Calu3 (cell line): Measurements from ENCODE around the gene IFITM5. TPM values are rescaled to one million over a fixed set of nuclear protein-coding genes. Genes with fewer than 3 reads are reported as not detected.

ENCODE experiments used
- BruUV-seq: library from RNA; stranded (reverse); fragments of 400-500 nt; replicated peaks from 2 replicates; lab custom pipeline; 2021; lab: Mats Ljungman, UMichigan
- CTCF ChIA-PET: fragments of 300-600 bp; sonication (Branson Sonifier 250); formaldehyde crosslinking; loops from one replicate; lab custom pipeline; 2022; ENCODE audit warnings: antibody characterized with exemption; lab: Charles Lee
- DNase-seq: peaks from one replicate; pipeline ENCODE4 v3.0.0; 2022
- H3K27ac Mint-ChIP-seq: one replicate; pipeline ENCODE4 v1.8.0; 2022; ENCODE audit warnings: mixed read lengths; ENCODE audit not compliant: unreplicated experiment
- H3K27me3 Mint-ChIP-seq: one replicate; pipeline ENCODE4 v1.8.0; 2022; ENCODE audit warnings: mixed read lengths; ENCODE audit not compliant: unreplicated experiment
- H3K36me3 Mint-ChIP-seq: one replicate; pipeline ENCODE4 v1.8.0; 2022; ENCODE audit warnings: mild to moderate bottlenecking, moderate library complexity, mixed read lengths; ENCODE audit not compliant: insufficient read depth, unreplicated experiment
- H3K4me1 Mint-ChIP-seq: one replicate; pipeline ENCODE4 v1.8.0; 2022; ENCODE audit warnings: mild to moderate bottlenecking, low read depth, mixed read lengths; ENCODE audit not compliant: unreplicated experiment
- H3K4me3 Mint-ChIP-seq: one replicate; pipeline ENCODE4 v1.8.0; 2022; ENCODE audit warnings: mild to moderate bottlenecking, low read depth, moderate library complexity, mixed read lengths; ENCODE audit not compliant: unreplicated experiment
- H3K9me3 Mint-ChIP-seq: one replicate; pipeline ENCODE4 v1.8.0; 2022; ENCODE audit warnings: low read depth, mixed read lengths; ENCODE audit not compliant: unreplicated experiment
- CTCF ChIP-seq: fragments of 200-600 bp; IDR thresholded peaks from one replicate; pipeline ENCODE4 v1.8.0; 2022; ENCODE audit warnings: antibody characterized with exemption; ENCODE audit not compliant: unreplicated experiment
- intact Hi-C: fragments of 100-400 bp; cut with micrococcal nuclease; formaldehyde crosslinking; loops from one replicate; pipeline ENCODE4 v1.10.0; 2022; ENCODE audit not compliant: unreplicated experiment
- total RNA-seq: library from RNA; stranded (reverse); gene quantifications from 2 replicates; pipeline ENCODE4 v1.2.3, GENCODE V29; 2022

Gene IFITM5
- total RNA-seq, 1 experiment from 2014 or later, result not detected

DNA sequence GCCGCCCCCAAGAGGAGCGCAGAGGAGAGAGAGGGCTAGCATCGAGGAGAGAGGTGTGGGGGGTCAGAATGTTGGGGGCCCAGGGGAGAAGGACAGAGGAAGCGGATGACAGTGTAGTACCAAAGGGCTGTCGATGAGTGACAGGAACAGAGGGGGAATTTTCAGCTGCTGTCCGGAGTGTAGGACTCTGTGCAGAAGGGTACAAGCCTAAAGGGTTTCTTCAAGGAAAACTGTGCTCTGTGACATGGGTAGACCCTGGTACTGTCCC, 26.5 kb downstream of the IFITM5 start:
- no peak for DNase-seq
- Mint-ChIP-seq H3K4me3 (no peak overlapping the region), H3K36me3 (no peaks in the 10 kb centered on the region), H3K4me1 (peaks cover 16% of the 10 kb centered on the region), H3K9me3 (peaks cover 5% of the 10 kb centered on the region), H3K27me3 (peaks cover 74% of the 10 kb centered on the region), H3K27ac (no peak overlapping the region)
- intact Hi-C loops, result no loop called here
- no peak for TF ChIP-seq CTCF
- no TSS peak for BruUV-seq
- CTCF ChIA-PET, result no interaction called here

GRCh38 chr11:272195-272930, 27.0 kb downstream of the IFITM5 start:
- CTCF ChIA-PET, result no interaction called here
- no peaks in the 10 kb centered on the region for H3K36me3 Mint-ChIP-seq
- no peak for DNase-seq
- peaks cover 18% of the 10 kb centered on the region for H3K4me1 Mint-ChIP-seq
- intact Hi-C loops, result no loop called here
- peaks cover 5% of the 10 kb centered on the region for H3K9me3 Mint-ChIP-seq
- H3K4me3 Mint-ChIP-seq, result no peak overlapping the region
- no peak for TF ChIP-seq CTCF
- H3K27ac Mint-ChIP-seq, result no peak overlapping the region
- no TSS peak for BruUV-seq
- peaks cover 74% of the 10 kb centered on the region for H3K27me3 Mint-ChIP-seq

GRCh38 chr11:271319-271715, 28.0 kb downstream of the IFITM5 start:
- BruUV-seq, result no TSS peak
- no peak overlapping the region for H3K27ac Mint-ChIP-seq
- no peak for TF ChIP-seq CTCF
- no peak overlapping the region for H3K4me3 Mint-ChIP-seq
- peaks cover 18% of the 10 kb centered on the region for H3K4me1 Mint-ChIP-seq
- peaks cover 63% of the 10 kb centered on the region for H3K27me3 Mint-ChIP-seq
- no peaks in the 10 kb centered on the region for H3K9me3 Mint-ChIP-seq
- CTCF ChIA-PET, result no interaction called here
- H3K36me3 Mint-ChIP-seq, result no peaks in the 10 kb centered on the region
- intact Hi-C loops, result no loop called here
- DNase-seq, result no peak

GRCh38 chr11:270451-271318, 28.6 kb downstream of the IFITM5 start:
- no peak for DNase-seq
- intact Hi-C loops, result no loop called here
- Mint-ChIP-seq H3K27me3 (peaks cover 57% of the 10 kb centered on the region), H3K4me1 (peaks cover 18% of the 10 kb centered on the region), H3K27ac (no peak overlapping the region), H3K36me3 (no peaks in the 10 kb centered on the region), H3K4me3 (no peak overlapping the region), H3K9me3 (no peaks in the 10 kb centered on the region)
- CTCF ChIA-PET, result no interaction called here
- BruUV-seq, result no TSS peak
- TF ChIP-seq CTCF, result no peak
